GM18505 (cell line): ENCODE results near the gene NRXN3.

ENCODE experiments used
- ATAC-seq: cut with Tn5 transposase; IDR thresholded peaks from one replicate; pipeline ENCODE4 v1.9.1; 2021; ENCODE audit not compliant: unreplicated experiment
- POLR2A ChIP-seq: IDR thresholded peaks from 4 replicates; pipeline ENCODE4 v1.6.1; 2011; ENCODE audit warnings: borderline replicate concordance; ENCODE audit not compliant: insufficient read depth, insufficient read length; ENCODE audit errors: extremely low read depth

Gene NRXN3

GRCh38 chr14:78978896-78979295, 808.7 kb downstream of the NRXN3 start:
- TF ChIP-seq POLR2A, result no peak
- ATAC-seq, result no peak

- no peak for TF ChIP-seq POLR2A
- ATAC-seq, result no peak
Measured at GRCh38 chr14:78982551-78982950, 812.4 kb downstream of the NRXN3 start.

- TF ChIP-seq POLR2A, result no peak
- no peak for ATAC-seq
Measured at GRCh38 chr14:78983126-78983525, 813.0 kb downstream of the NRXN3 start.

GRCh38 chr14:78985668-78986381, 815.7 kb downstream of the NRXN3 start:
- no peak for ATAC-seq
- TF ChIP-seq POLR2A, result no peak

GRCh38 chr14:78986989-78987388, 816.8 kb downstream of the NRXN3 start:
- ATAC-seq, result no peak
- TF ChIP-seq POLR2A, result no peak

- TF ChIP-seq POLR2A, result no peak
- ATAC-seq, result no peak
Measured at GRCh38 chr14:78989221-78989620, 819.0 kb downstream of the NRXN3 start.

GRCh38 chr14:78992867-78993266, 822.7 kb downstream of the NRXN3 start:
- no peak for ATAC-seq

GRCh38 chr14:78997811-78998210, 827.6 kb downstream of the NRXN3 start:
- no peak for ATAC-seq
- no peak for TF ChIP-seq POLR2A

More at GRCh38 chr14:78992867-78993266, 822.7 kb downstream of the NRXN3 start:
- no peak for TF ChIP-seq POLR2A

GRCh38 chr14:79009286-79009685, 839.1 kb downstream of the NRXN3 start:
- no peak for TF ChIP-seq POLR2A
- no peak for ATAC-seq

GRCh38 chr14:79011091-79011919, 841.1 kb downstream of the NRXN3 start:
- TF ChIP-seq POLR2A, result no peak
- no peak for ATAC-seq

GRCh38 chr14:79011920-79012204, 841.7 kb downstream of the NRXN3 start:
- no peak for ATAC-seq
- no peak for TF ChIP-seq POLR2A

GRCh38 chr14:79016828-79017505, 846.8 kb downstream of the NRXN3 start:
- ATAC-seq, result no peak

GRCh38 chr14:79017561-79017960, 847.4 kb downstream of the NRXN3 start:
- TF ChIP-seq POLR2A, result no peak
- no peak for ATAC-seq

More at GRCh38 chr14:79016828-79017505, 846.8 kb downstream of the NRXN3 start:
- no peak for TF ChIP-seq POLR2A
